Kidney (tissue), 14 donors: Measurements from ENCODE around the gene TEX26. TPM values are rescaled to one million over a fixed set of nuclear protein-coding genes. Genes with fewer than 3 reads are reported as not detected.

ENCODE experiments used
- DNase-seq, 5 donors: peaks; one replicate each; pipeline ENCODE4 v3.0.0-alpha.2; 2013 to 2020
- FAIRE-seq: peaks from 2 replicates; lab custom pipeline; 2012; peaks lifted over from hg19 to GRCh38; lab: Jason Lieb, UNC
- H3K27ac ChIP-seq, 2 donors: one replicate each; pipeline ENCODE4 v1.7.0; 2013; ENCODE audit warnings: low read depth in 2 of 2, low read length in 2 of 2, inconsistent platforms in 1 of 2
- H3K27me3 ChIP-seq: one replicate; pipeline ENCODE4 v1.7.1; 2013; ENCODE audit warnings: low read length, inconsistent platforms; ENCODE audit not compliant: control insufficient read depth, insufficient read depth
- H3K36me3 ChIP-seq, 3 donors: one replicate each; pipeline versions ENCODE4 v1.7.0 to v1.7.1; 2013; ENCODE audit warnings: low read length in 3 of 3, control low read depth in 1 of 3, inconsistent platforms in 1 of 3; ENCODE audit not compliant: insufficient read depth in 3 of 3, control insufficient read depth in 2 of 3
- H3K4me1 ChIP-seq, 3 donors: one replicate each; pipeline versions ENCODE4 v1.7.0 to v1.7.1; 2013; ENCODE audit warnings: low read length in 3 of 3, inconsistent platforms in 1 of 3, low read depth in 1 of 3; ENCODE audit not compliant: control insufficient read depth in 2 of 3, insufficient read depth in 2 of 3
- H3K4me3 ChIP-seq, 3 donors: one replicate each; pipeline versions ENCODE4 v1.7.0 to v1.8.1; 2013; ENCODE audit warnings: low read length in 3 of 3, control low read depth in 1 of 3, inconsistent platforms in 1 of 3
- H3K9ac ChIP-seq, 3 donors: one replicate each; pipeline versions ENCODE4 v1.7.0 to v1.7.1; 2013; ENCODE audit warnings: low read length in 3 of 3, control low read depth in 1 of 3, inconsistent platforms in 1 of 3
- H3K9me3 ChIP-seq, 3 donors: one replicate each; pipeline versions ENCODE4 v1.7.0 to v1.7.1; 2013; ENCODE audit warnings: low read length in 3 of 3, control low read depth in 1 of 3, inconsistent platforms in 1 of 3; ENCODE audit not compliant: control insufficient read depth in 2 of 3, insufficient read depth in 1 of 3
- CTCF ChIP-seq: IDR thresholded peaks from 3 replicates; pipeline ENCODE4 v1.5.1; 2012; ENCODE audit warnings: mild to moderate bottlenecking, moderate library complexity, borderline replicate concordance; ENCODE audit not compliant: insufficient read depth; ENCODE audit errors: extremely low read depth
- intact Hi-C: fragments of 100-400 bp; cut with DNase I; formaldehyde crosslinking; loops from one replicate; pipeline ENCODE4 v1.11.1; 2022
- polyA plus RNA-seq: library from polyadenylated mRNA; stranded (reverse); fragments of 350-450 nt; fragmentation: Illumina TruSeq; extraction: RNeasy Lipid Tissue Mini Kit (QIAGEN cat#74804); gene quantifications from one replicate; pipeline ENCODE4 v1.2.3, GENCODE V29; 2014; ENCODE audit warnings: low read depth, low replicate concordance; ENCODE audit not compliant: insufficient read depth
- total RNA-seq: library from RNA; stranded (reverse); fragmentation: NEBNext Ultra II Directional; extraction: Animal tissue kit (Norgen Biotek cat#: 25700); gene quantifications from one replicate; pipeline ENCODE4 v1.2.1, GENCODE V29; 2021
- donor health status: control.
- donor health status: control.
- donor health status: control.
- donor health status: control.
- donor health status: control.
- donor health status: DM: yes; HTN: yes; CAD: no.
- donor health status: Normal renal cell carcinoma (clear cell type).

Gene TEX26
- total and polyA plus RNA-seq, 2 donors from 2014 or later: not detected

GRCh38 chr13:30983431-30983830, 51.0 kb downstream of the TEX26 start:
- H3K27ac ChIP-seq: no peak overlapping the region
- no peak overlapping the region for H3K4me3 ChIP-seq
- FAIRE-seq (no peak), DNase-seq (no peak)
- H3K9ac ChIP-seq: no peak overlapping the region
- H3K36me3 ChIP-seq: no peaks in the 10 kb centered on the region
- intact Hi-C loops: no loop called here
- H3K9me3 ChIP-seq: no peaks in the 10 kb centered on the region
- no peaks in the 10 kb centered on the region for H3K4me1 ChIP-seq
- no peak for TF ChIP-seq CTCF
- H3K27me3 ChIP-seq: no peaks in the 10 kb centered on the region

DNA sequence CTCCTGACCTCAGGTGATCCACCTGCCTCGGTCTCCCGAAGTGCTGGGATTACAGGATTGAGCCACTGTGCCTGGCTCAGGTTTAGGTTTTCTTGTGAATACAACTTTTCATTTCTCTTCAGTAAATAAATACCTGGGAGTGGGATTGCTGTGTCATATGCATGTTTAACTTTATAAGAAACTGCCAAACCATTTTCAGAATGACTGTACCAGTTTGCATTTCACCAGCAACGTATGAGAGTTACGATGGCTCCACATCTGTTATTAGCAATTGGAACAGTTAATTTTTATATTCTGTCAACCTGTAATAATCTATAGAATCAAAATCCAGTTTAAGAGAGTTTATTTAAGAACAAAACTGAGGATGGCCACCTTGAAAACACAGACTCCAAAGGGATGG, 52.2 kb downstream of the TEX26 start:
- DNase-seq (no peak), FAIRE-seq (no peak)
- H3K9ac ChIP-seq: no peak overlapping the region
- no peak overlapping the region for H3K4me3 ChIP-seq
- no peaks in the 10 kb centered on the region for H3K9me3 ChIP-seq
- H3K27ac ChIP-seq: no peak overlapping the region
- no peaks in the 10 kb centered on the region for H3K36me3 ChIP-seq
- H3K4me1 ChIP-seq: no peaks in the 10 kb centered on the region
- intact Hi-C loops: no loop called here
- H3K27me3 ChIP-seq: no peaks in the 10 kb centered on the region
- TF ChIP-seq CTCF: no peak

- H3K4me1 ChIP-seq: no peaks in the 10 kb centered on the region
- no peak for TF ChIP-seq CTCF
- H3K27ac ChIP-seq: no peak overlapping the region
- no peaks in the 10 kb centered on the region for H3K27me3 ChIP-seq
- DNase-seq (no peak), FAIRE-seq (peak; percentile 23)
- intact Hi-C loops: no loop called here
- no peak overlapping the region for H3K4me3 ChIP-seq
- no peaks in the 10 kb centered on the region for H3K9me3 ChIP-seq
- H3K36me3 ChIP-seq: no peaks in the 10 kb centered on the region
- no peak overlapping the region for H3K9ac ChIP-seq
These were observed 53.3 kb downstream of the TEX26 start for GRCh38 chr13:30985637-30986205.

DNA sequence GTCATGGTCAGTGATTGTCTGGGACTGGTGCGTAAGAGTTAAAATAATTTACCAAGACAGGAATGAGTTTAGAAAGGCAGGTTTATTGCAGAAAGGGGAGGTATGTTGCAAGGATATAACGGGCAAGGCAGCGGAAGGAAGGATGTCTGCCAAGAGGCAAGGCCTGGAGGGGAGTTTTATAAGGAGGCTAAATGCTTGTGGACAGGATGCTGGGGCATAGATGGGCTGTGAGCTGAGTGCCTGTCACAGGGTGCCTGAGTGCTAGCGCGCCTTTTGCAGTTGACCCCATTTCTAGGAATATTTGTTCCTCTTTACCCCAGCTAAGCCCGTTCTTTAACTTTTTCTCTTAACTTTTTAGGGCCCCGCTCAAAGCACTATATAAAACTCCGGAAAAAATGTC, 58.7 kb downstream of the TEX26 start:
- H3K27ac ChIP-seq: no peak overlapping the region
- H3K9ac ChIP-seq: no peak overlapping the region
- intact Hi-C loops: no loop called here
- no peaks in the 10 kb centered on the region for H3K36me3 ChIP-seq
- no peaks in the 10 kb centered on the region for H3K9me3 ChIP-seq
- no peaks in the 10 kb centered on the region for H3K4me1 ChIP-seq
- H3K4me3 ChIP-seq: no peak overlapping the region
- no peak for TF ChIP-seq CTCF
- no peak for DNase-seq
- no peaks in the 10 kb centered on the region for H3K27me3 ChIP-seq
- FAIRE-seq: no peak
